SIG-M5 (cell line): Measurements from ENCODE around the gene SBF1.

ENCODE experiments used
- DNase-seq: peaks from one replicate; lab custom pipeline; 2025; lab: John Stamatoyannopoulos, UW

The SBF1 gene

GRCh38 chr22:50396751-50397370 is 78.0 kb downstream of the SBF1 start:
- no peak for DNase-seq
